ENCODE measurements around the gene STAB1. TPM values are rescaled to one million over a fixed set of nuclear protein-coding genes. Genes with fewer than 3 reads are reported as not detected.

STAB1 gene
- total and polyA plus RNA-seq, 10 of the 15 experiments (the other 5 are each of a cell fraction or from before 2014, with no cell fraction given): 0.46 TPM; not detected in 9

DNA sequence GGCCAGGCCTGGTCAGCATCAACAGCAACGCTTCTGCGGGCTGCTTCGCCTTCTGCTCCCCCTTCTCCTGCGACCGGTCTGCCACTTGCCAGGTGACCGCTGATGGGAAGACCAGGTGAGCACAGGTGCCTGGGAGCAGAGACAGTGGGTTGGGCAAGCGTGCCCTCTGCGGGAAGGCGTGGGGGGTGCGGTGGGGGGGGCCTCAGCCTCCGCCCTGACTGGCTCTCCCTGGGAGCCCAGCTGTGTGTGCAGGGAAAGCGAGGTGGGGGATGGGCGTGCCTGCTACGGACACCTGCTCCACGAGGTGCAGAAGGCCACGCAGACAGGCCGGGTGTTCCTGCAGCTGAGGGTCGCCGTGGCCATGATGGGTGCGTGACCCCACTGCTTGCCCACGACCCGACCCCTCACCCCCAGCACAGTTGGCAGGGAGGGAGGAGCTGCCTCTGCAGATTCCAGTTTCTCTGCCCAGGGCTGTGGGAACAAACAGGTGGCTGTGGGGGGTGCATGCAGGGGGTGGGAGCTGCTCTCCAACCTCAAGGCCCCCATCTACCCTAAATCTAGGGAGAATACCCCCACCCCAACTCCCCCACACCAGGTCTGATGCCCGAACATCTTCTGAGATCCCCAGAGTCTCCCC lies 8.8 kb downstream of the STAB1 start:
- 30% methylated on average over 16 of the region's 23 CpGs for WGBS (ENCODE audit: insufficient coverage, insufficient replicate concordance, low lambda C conversion rate, missing lambda C conversion rate)
- no peak for ATAC-seq
- TF ChIP-seq FOS (IDR thresholded peaks at IDR 0.05; ENCODE audit: borderline replicate concordance, extremely low read depth, insufficient read length) (no peak), ZNF217 (IDR thresholded peaks at IDR 0.05) (no peak), MXI1 (IDR thresholded peaks at IDR 0.05; ENCODE audit: low read depth, low read length) (no peak), MYC (IDR thresholded peaks at IDR 0.05; ENCODE audit: insufficient read depth, insufficient read length, insufficient replicate concordance, low read length, severe bottlenecking) (no peak)
- H3K27ac ChIP-seq (ENCODE audit: control insufficient read depth, insufficient read depth): no peak overlapping the region
- no peaks in the 10 kb centered on the region for H3K4me1 ChIP-seq (ENCODE audit: control insufficient read depth, insufficient read depth, low read length)
- H4K20me1 ChIP-seq (ENCODE audit: control insufficient read depth, insufficient read depth): no peaks in the 10 kb centered on the region
- no peak overlapping the region for H3K9ac ChIP-seq (ENCODE audit: control insufficient read depth, insufficient read depth, low read length)
- intact Hi-C loops (cut with micrococcal nuclease; ENCODE audit: unreplicated experiment): no loop called here
- FAIRE-seq: no peak
- POLR2A ChIA-PET: interaction anchor here (0.5 kb wide), 1 partner anchor 123 kb away, joined by 3 read pairs; no protein-coding TSS in a partner anchor
- H3K79me2 ChIP-seq (ENCODE audit: control insufficient read depth, insufficient read depth, low read length): no peaks in the 10 kb centered on the region
- BruUV-seq (replicated peaks): no TSS peak
- SMC1A ChIA-PET (ENCODE audit: uncharacterized antibody, unreplicated experiment): no interaction called here
- no peaks in the 10 kb centered on the region for H3K9me3 ChIP-seq (replicated peaks; ENCODE audit: control insufficient read depth, insufficient read depth, low read length)
- no peak for DNase-seq (ENCODE audit: low read depth, low spot score)
- no peak overlapping the region for H3K4me3 ChIP-seq
- CTCF ChIA-PET: no interaction called here
- no peak overlapping the region for H2AFZ ChIP-seq (ENCODE audit: control insufficient read depth, low read depth, low read length)
- H3K36me3 ChIP-seq (ENCODE audit: control insufficient read depth in 2 of 2, insufficient read depth in 2 of 2, low read length in 1 of 2): no peaks in the 10 kb centered on the region
- no peaks in the 10 kb centered on the region for H3K27me3 ChIP-seq (replicated peaks in 1 of 2; ENCODE audit: control insufficient read depth in 2 of 2, insufficient read depth in 2 of 2, low read length in 1 of 2)
- in situ Hi-C loops (cut with MboI): no loop called here
- no peak overlapping the region for H3K4me2 ChIP-seq (ENCODE audit: control insufficient read depth, insufficient read depth)
- RAD21 ChIA-PET (ENCODE audit: unreplicated experiment): no interaction called here

DNA sequence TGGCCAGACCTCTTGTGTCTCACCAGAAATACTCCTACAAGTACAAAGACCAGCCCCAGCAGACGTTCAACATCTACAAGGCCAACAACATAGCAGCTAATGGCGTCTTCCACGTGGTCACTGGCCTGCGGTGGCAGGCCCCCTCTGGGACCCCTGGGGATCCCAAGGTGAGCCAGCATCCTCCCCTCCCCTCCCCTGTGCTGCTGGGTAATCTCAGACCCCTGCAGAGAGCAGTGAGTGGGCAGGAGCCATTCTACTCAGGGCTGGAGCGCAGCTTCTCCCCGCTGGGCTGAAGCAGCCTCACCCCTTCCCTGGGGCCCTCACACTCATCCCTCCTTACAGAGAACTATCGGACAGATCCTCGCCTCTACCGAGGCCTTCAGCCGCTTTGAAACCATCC lies 9.8 kb downstream of the STAB1 start:
- Histone ChIP-seq H3K27ac (ENCODE audit: control insufficient read depth, insufficient read depth) (no peak overlapping the region), H3K27me3 (replicated peaks in 1 of 2; ENCODE audit: control insufficient read depth in 2 of 2, insufficient read depth in 2 of 2, low read length in 1 of 2) (no peaks in the 10 kb centered on the region), H3K9me3 (replicated peaks; ENCODE audit: control insufficient read depth, insufficient read depth, low read length) (no peaks in the 10 kb centered on the region), H3K79me2 (ENCODE audit: control insufficient read depth, insufficient read depth, low read length) (no peaks in the 10 kb centered on the region), H3K4me2 (ENCODE audit: control insufficient read depth, insufficient read depth) (no peak overlapping the region), H3K36me3 (ENCODE audit: control insufficient read depth in 2 of 2, insufficient read depth in 2 of 2, low read length in 1 of 2) (no peaks in the 10 kb centered on the region), H3K9ac (ENCODE audit: control insufficient read depth, insufficient read depth, low read length) (no peak overlapping the region), H3K4me3 (no peak overlapping the region), H2AFZ (ENCODE audit: control insufficient read depth, low read depth, low read length) (no peak overlapping the region), H4K20me1 (ENCODE audit: control insufficient read depth, insufficient read depth) (no peaks in the 10 kb centered on the region), H3K4me1 (ENCODE audit: control insufficient read depth, insufficient read depth, low read length) (no peaks in the 10 kb centered on the region)
- 50% methylated on average over 10 of the region's 10 CpGs for WGBS (ENCODE audit: insufficient coverage, insufficient replicate concordance, low lambda C conversion rate, missing lambda C conversion rate)
- CTCF ChIA-PET: no interaction called here
- RAD21 ChIA-PET (ENCODE audit: unreplicated experiment): no interaction called here
- no TSS peak for BruUV-seq (replicated peaks)
- no peak for FAIRE-seq
- SMC1A ChIA-PET (ENCODE audit: uncharacterized antibody, unreplicated experiment): no interaction called here
- POLR2A ChIA-PET: no interaction called here
- ATAC-seq: no peak
- in situ Hi-C loops (cut with MboI) (no loop called here), intact Hi-C loops (cut with micrococcal nuclease; ENCODE audit: unreplicated experiment) (no loop called here)
- no peak for DNase-seq (ENCODE audit: low read depth, low spot score)
- no peak for TF ChIP-seq FOS (IDR thresholded peaks at IDR 0.05; ENCODE audit: borderline replicate concordance, extremely low read depth, insufficient read length)

All from GM12878 (cell line).